ENCODE data around the gene SLCO2A1. TPM values are rescaled to one million over a fixed set of nuclear protein-coding genes. Genes with fewer than 3 reads are reported as not detected.

The SLCO2A1 gene
- total and polyA plus RNA-seq, 11 donors, result 2.8 to 28.4 (median 13.9) TPM

DNA sequence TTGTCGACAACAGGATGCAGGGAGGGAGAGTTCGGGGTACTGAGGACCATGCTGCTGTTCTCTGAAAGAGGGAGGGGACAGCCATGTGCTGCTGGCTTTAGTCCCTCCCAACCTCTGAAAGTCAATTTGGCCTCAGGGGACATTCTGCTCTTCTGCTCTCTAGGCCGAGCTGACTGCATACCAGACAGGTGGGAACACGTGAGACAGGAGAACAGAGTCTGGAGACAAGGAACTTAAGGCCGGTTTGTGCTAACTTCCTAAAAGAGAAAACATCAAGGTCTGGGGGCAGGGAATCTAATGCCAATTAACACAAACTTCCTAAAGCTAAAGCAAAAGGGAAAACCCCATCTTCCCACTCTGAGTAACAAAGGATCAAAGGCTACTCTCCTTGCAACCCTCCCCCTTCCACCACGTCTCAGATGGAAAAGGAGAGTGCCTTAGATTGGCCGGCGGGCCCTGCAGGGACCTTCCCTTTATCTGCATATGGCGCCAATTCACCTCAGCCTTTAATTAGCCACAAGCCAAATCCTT, 41.0 kb downstream of the SLCO2A1 start:
- H3K4me1 ChIP-seq, result peaks cover 0 to 61% (median 17%) of the 10 kb centered on the region in 12 donors
- H3K4me3 ChIP-seq, result no peak overlapping the region
- no peaks in the 10 kb centered on the region for H3K27me3 ChIP-seq
- whole genome bisulfite sequencing, 4 donors, result 55 to 66% (median 60%) methylated on average over 9 of the region's 9 CpGs
- H3K27ac ChIP-seq, result peak overlapping the region in 4 of 12 donors; percentile 4 to 55 (median 32)
- DNase-seq, result no peak
- H3K9me3 ChIP-seq, result no peaks in the 10 kb centered on the region
- no peaks in the 10 kb centered on the region for H3K36me3 ChIP-seq
- ATAC-seq, result no peak
- TF ChIP-seq, protein P1, sequence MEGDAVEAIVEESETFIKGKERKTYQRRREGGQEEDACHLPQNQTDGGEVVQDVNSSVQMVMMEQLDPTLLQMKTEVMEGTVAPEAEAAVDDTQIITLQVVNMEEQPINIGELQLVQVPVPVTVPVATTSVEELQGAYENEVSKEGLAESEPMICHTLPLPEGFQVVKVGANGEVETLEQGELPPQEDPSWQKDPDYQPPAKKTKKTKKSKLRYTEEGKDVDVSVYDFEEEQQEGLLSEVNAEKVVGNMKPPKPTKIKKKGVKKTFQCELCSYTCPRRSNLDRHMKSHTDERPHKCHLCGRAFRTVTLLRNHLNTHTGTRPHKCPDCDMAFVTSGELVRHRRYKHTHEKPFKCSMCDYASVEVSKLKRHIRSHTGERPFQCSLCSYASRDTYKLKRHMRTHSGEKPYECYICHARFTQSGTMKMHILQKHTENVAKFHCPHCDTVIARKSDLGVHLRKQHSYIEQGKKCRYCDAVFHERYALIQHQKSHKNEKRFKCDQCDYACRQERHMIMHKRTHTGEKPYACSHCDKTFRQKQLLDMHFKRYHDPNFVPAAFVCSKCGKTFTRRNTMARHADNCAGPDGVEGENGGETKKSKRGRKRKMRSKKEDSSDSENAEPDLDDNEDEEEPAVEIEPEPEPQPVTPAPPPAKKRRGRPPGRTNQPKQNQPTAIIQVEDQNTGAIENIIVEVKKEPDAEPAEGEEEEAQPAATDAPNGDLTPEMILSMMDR (IDR thresholded peaks at IDR 0.05), result no peak
- no peak for TF ChIP-seq POLR2A (IDR thresholded peaks at IDR 0.05)
- intact Hi-C loops (cut with DNase I), result no loop called here

DNA sequence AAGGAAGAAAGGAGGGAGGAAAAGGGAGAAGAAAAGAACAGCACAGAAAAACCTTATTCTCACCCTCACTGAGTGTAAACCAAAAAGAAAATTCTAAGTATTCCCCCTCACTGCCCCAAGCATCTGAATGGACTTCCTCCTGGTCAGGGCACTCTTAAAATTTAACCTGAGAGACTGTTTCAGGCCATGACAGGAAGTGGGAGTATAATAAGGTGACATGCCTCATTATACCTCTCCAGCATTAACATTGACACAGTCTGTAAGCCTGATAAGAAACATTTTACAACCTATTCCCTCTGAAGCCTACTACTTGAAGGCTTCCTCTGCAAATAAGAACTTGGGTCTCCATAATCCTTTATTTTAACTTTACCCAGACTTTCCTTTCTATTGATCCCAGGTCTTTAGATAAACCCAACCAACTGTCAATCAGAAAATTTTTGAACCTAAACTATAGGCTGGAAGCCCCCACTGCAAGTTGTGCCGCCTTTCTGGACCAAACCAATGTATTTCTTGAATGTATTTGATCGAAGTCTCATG, 41.7 kb downstream of the SLCO2A1 start:
- Histone ChIP-seq H3K27me3 (no peaks in the 10 kb centered on the region), H3K4me1 (peaks cover 0 to 58% (median 17%) of the 10 kb centered on the region in 12 donors), H3K4me3 (no peak overlapping the region), H3K9me3 (no peaks in the 10 kb centered on the region), H3K36me3 (no peaks in the 10 kb centered on the region), H3K27ac (peak overlapping the region in 6 of 12 donors; percentile 5 to 55 (median 30))
- ATAC-seq (no peak), DNase-seq (no peak)
- 95 to 100% (median 95%) methylated on average over 2 of the region's 2 CpGs for WGBS, 4 donors
- TF ChIP-seq, protein P1 (IDR thresholded peaks at IDR 0.05), result no peak
- no peak for TF ChIP-seq POLR2A (IDR thresholded peaks at IDR 0.05)
- intact Hi-C loops (cut with DNase I), result loop anchor here in 2 of 10 donors (2.0 kb wide), 2 partner anchors 39 to 41 kb away; no protein-coding TSS in a partner anchor

DNA sequence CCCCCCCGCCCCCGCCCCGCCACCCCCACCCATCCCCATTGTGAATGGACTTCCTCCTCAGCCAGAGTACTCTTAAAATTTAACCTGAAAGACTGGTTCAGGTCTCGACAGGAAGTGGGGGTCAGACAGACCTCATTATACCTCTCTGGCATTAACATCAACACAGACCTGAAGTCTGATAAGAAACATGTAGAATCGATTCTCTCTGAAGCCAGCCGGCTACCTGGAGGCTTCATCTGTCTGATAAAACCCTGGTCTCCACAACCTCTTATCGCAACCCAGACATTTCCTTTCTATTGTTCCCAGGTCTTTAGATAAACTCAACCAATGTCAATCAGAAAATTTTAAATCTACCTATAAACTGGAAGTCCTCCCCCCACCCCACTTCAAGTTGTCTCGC, 42.6 kb downstream of the SLCO2A1 start:
- Histone ChIP-seq H3K27ac (peak overlapping the region in 4 of 12 donors; percentile 19 to 55 (median 48)), H3K4me1 (peaks cover 0 to 51% (median 14%) of the 10 kb centered on the region in 12 donors), H3K27me3 (no peaks in the 10 kb centered on the region), H3K9me3 (no peaks in the 10 kb centered on the region), H3K4me3 (no peak overlapping the region), H3K36me3 (no peaks in the 10 kb centered on the region)
- intact Hi-C loops (cut with DNase I), result loop anchor here in 2 of 10 donors (2.0 kb wide), 2 partner anchors 38 to 40 kb away; no protein-coding TSS in a partner anchor
- DNase-seq (no peak), ATAC-seq (peak in 1 of 4 donors; percentile 44)
- TF ChIP-seq, protein P1 (IDR thresholded peaks at IDR 0.05), result no peak
- TF ChIP-seq POLR2A (IDR thresholded peaks at IDR 0.05), result no peak
- 41 to 59% (median 52%) methylated on average over 8 of the region's 8 CpGs for WGBS, 4 donors

DNA sequence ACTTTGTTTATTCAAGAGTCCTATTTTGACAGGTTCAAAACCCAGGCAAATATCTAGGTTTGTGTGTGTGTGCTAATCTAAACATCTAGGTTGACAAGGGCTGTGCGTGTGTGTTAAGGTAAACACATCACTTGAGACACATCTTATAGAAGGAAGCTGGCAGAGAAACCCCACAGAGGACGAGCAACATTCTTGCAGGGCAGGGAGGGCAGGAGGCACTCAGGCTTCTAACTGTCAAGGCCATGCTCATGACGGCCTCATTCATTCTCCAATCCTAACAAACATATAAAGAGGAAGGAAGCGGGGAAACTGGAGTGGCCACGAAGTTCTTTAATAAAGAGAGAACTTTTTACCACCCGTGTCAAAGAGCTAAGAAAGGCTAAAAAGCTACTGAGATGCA, 43.4 kb downstream of the SLCO2A1 start:
- no peaks in the 10 kb centered on the region for H3K36me3 ChIP-seq
- no peak overlapping the region for H3K4me3 ChIP-seq
- H3K27ac ChIP-seq, result peak overlapping the region in 6 of 12 donors; percentile 13 to 65 (median 42)
- TF ChIP-seq POLR2A (IDR thresholded peaks at IDR 0.05), result no peak
- TF ChIP-seq, protein P1 (IDR thresholded peaks at IDR 0.05), result no peak
- ATAC-seq (no peak), DNase-seq (no peak)
- 65 to 70% (median 69%) methylated on average over 6 of the region's 6 CpGs for WGBS, 4 donors
- H3K4me1 ChIP-seq, result peaks cover 0 to 43% (median 9%) of the 10 kb centered on the region in 12 donors
- no peaks in the 10 kb centered on the region for H3K27me3 ChIP-seq
- no peaks in the 10 kb centered on the region for H3K9me3 ChIP-seq
- intact Hi-C loops (cut with DNase I), result loop anchor here in 2 of 10 donors (2.0 kb wide), 2 partner anchors 38 to 40 kb away; no protein-coding TSS in a partner anchor
